HL-60 (cell line): Measurements from ENCODE around the gene TMEM63B.

Experiments used
- CTCF ChIP-seq: IDR thresholded peaks from one replicate; pipeline ENCODE4 v1.5.1; 2011; ENCODE audit warnings: low read length, control low read depth, inconsistent platforms; ENCODE audit not compliant: insufficient read depth
- GABPA ChIP-seq: IDR thresholded peaks from 2 replicates; pipeline ENCODE4 v1.6.1; 2012; ENCODE audit warnings: low read depth
- POLR2AphosphoS5 ChIP-seq: IDR thresholded peaks from 2 replicates; pipeline ENCODE4 v1.6.1; 2012; ENCODE audit warnings: low read depth
- REST ChIP-seq: IDR thresholded peaks from 2 replicates; pipeline ENCODE4 v1.6.1; 2012; ENCODE audit warnings: low read depth; ENCODE audit not compliant: insufficient replicate concordance
- SPI1 ChIP-seq: IDR thresholded peaks from 2 replicates; pipeline ENCODE4 v1.6.1; 2012; ENCODE audit warnings: low read depth, mild to moderate bottlenecking, borderline replicate concordance

GRCh38 chr6:44199883-44200282 lies 72.5 kb downstream of the TMEM63B start:
- no peak for TF ChIP-seq POLR2AphosphoS5
- no peak for TF ChIP-seq CTCF
- no peak for TF ChIP-seq REST
- TF ChIP-seq GABPA: no peak
- TF ChIP-seq SPI1: no peak
